ENCODE measurements around the gene AURKAIP1. TPM values are rescaled to one million over a fixed set of nuclear protein-coding genes. Genes with fewer than 3 reads are reported as not detected.
"Not testable (repeated sequence)": the region's sequence is repeated elsewhere in the genome, so short reads cannot be mapped to it uniquely, and the experiment has no call there.

The AURKAIP1 gene
- polyA plus RNA-seq, 1 donor from 2014 or later = 104 TPM

DNA sequence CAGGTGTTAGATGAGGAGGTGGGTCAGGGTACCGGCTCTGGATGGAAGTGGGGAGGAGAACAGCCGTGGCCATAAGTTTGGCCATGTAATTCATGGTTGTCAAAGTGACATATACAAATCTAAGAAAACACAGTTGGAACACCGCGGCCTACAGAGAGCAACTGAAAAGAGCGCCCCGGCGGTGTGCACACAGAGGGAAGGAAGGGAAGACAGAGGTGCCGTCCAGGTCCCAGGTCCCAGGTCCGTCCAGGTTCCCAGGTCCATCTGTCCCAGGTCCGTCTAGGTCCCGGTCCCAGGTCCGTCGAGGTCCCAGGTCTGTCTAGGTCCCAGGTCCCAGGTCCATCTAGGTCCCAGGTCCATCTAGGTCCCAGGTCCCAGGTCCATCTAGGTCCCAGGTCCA, 36.6 kb upstream of the AURKAIP1 start:
- Histone ChIP-seq H4K20me1 (ENCODE audit: insufficient read depth) (no peaks in the 10 kb centered on the region), H3K79me2 (replicated peaks; ENCODE audit: insufficient read depth, low read length) (peaks cover 13% of the 10 kb centered on the region), H3K9me2 (ENCODE audit: insufficient read depth, low read length) (no peaks in the 10 kb centered on the region), H3K4me3 (ENCODE audit: low read length) (no peak overlapping the region), H3K36me3 (ENCODE audit: insufficient read depth, low read length) (no peaks in the 10 kb centered on the region), H3K4me2 (ENCODE audit: low read length) (no peak overlapping the region), H3K9me3 (ENCODE audit: low read length) (no peaks in the 10 kb centered on the region), H3K9ac (ENCODE audit: low read length) (no peak overlapping the region), H3K27me3 (ENCODE audit: insufficient read depth, low read depth, low read length) (no peaks in the 10 kb centered on the region), H3K27ac (ENCODE audit: low read length) (no peak overlapping the region), H3F3A (ENCODE audit: insufficient read depth, low read length, poor library complexity, severe bottlenecking) (no peaks in the 10 kb centered on the region), H2AFZ (ENCODE audit: low read depth, low read length) (no peak overlapping the region)
- no peak for TF ChIP-seq RAD21 (conservative IDR thresholded peaks at IDR 0.05)
- TF ChIP-seq, protein P1, sequence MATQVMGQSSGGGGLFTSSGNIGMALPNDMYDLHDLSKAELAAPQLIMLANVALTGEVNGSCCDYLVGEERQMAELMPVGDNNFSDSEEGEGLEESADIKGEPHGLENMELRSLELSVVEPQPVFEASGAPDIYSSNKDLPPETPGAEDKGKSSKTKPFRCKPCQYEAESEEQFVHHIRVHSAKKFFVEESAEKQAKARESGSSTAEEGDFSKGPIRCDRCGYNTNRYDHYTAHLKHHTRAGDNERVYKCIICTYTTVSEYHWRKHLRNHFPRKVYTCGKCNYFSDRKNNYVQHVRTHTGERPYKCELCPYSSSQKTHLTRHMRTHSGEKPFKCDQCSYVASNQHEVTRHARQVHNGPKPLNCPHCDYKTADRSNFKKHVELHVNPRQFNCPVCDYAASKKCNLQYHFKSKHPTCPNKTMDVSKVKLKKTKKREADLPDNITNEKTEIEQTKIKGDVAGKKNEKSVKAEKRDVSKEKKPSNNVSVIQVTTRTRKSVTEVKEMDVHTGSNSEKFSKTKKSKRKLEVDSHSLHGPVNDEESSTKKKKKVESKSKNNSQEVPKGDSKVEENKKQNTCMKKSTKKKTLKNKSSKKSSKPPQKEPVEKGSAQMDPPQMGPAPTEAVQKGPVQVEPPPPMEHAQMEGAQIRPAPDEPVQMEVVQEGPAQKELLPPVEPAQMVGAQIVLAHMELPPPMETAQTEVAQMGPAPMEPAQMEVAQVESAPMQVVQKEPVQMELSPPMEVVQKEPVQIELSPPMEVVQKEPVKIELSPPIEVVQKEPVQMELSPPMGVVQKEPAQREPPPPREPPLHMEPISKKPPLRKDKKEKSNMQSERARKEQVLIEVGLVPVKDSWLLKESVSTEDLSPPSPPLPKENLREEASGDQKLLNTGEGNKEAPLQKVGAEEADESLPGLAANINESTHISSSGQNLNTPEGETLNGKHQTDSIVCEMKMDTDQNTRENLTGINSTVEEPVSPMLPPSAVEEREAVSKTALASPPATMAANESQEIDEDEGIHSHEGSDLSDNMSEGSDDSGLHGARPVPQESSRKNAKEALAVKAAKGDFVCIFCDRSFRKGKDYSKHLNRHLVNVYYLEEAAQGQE (IDR thresholded peaks at IDR 0.05; ENCODE audit: borderline replicate concordance) = no peak
- TF ChIP-seq POLR2AphosphoS5 (IDR thresholded peaks at IDR 0.05) = no peak
- no peak for TF ChIP-seq TAF1 (IDR thresholded peaks at IDR 0.05; ENCODE audit: low read depth)
- no peak for TF ChIP-seq MXI1 (conservative IDR thresholded peaks at IDR 0.05; ENCODE audit: poor library complexity, severe bottlenecking)
- no peak for TF ChIP-seq SMC3 (conservative IDR thresholded peaks at IDR 0.05; ENCODE audit: poor library complexity)
- no peak for TF ChIP-seq EP300 (conservative IDR thresholded peaks at IDR 0.05; ENCODE audit: poor library complexity, severe bottlenecking)
- TF ChIP-seq, protein P2, sequence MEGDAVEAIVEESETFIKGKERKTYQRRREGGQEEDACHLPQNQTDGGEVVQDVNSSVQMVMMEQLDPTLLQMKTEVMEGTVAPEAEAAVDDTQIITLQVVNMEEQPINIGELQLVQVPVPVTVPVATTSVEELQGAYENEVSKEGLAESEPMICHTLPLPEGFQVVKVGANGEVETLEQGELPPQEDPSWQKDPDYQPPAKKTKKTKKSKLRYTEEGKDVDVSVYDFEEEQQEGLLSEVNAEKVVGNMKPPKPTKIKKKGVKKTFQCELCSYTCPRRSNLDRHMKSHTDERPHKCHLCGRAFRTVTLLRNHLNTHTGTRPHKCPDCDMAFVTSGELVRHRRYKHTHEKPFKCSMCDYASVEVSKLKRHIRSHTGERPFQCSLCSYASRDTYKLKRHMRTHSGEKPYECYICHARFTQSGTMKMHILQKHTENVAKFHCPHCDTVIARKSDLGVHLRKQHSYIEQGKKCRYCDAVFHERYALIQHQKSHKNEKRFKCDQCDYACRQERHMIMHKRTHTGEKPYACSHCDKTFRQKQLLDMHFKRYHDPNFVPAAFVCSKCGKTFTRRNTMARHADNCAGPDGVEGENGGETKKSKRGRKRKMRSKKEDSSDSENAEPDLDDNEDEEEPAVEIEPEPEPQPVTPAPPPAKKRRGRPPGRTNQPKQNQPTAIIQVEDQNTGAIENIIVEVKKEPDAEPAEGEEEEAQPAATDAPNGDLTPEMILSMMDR (IDR thresholded peaks at IDR 0.05; ENCODE audit: poor library complexity, severe bottlenecking) = no peak
- TF ChIP-seq EZH2 (IDR thresholded peaks at IDR 0.05; ENCODE audit: borderline replicate concordance, insufficient read depth, low read length, poor library complexity, severe bottlenecking) = no peak

GRCh38 chr1:1410238-1410637, 35.2 kb upstream of the AURKAIP1 start:
- H3K4me2 ChIP-seq (ENCODE audit: low read length); H3K9ac ChIP-seq (ENCODE audit: low read length); H3K9me2 ChIP-seq (ENCODE audit: insufficient read depth, low read length); H4K20me1 ChIP-seq (ENCODE audit: insufficient read depth); H2AFZ ChIP-seq (ENCODE audit: low read depth, low read length); H3F3A ChIP-seq (ENCODE audit: insufficient read depth, low read length, poor library complexity, severe bottlenecking); H3K36me3 ChIP-seq (ENCODE audit: insufficient read depth, low read length); H3K9me3 ChIP-seq (ENCODE audit: low read length); H3K4me3 ChIP-seq (ENCODE audit: low read length); H3K27me3 ChIP-seq (ENCODE audit: insufficient read depth, low read depth, low read length); H3K27ac ChIP-seq (ENCODE audit: low read length): not testable (repeated sequence)
- peaks cover 24% of the 10 kb centered on the region for H3K79me2 ChIP-seq (replicated peaks; ENCODE audit: insufficient read depth, low read length)

Measured in neural cell (in vitro differentiated cells).